MM.1S (cell line): ENCODE results near the gene TLCD3A.

Source experiments
- DNase-seq: peaks from one replicate; pipeline ENCODE4 v3.0.0-alpha.2; 2015
- H2AFZ ChIP-seq: fragments of 300-600 bp; sonication (generic); 2 replicates; pipeline ENCODE4 v1.6.0; 2016; ENCODE audit warnings: antibody characterized with exemption, low read length
- H3F3A ChIP-seq: fragments of 300-600 bp; sonication (generic); 2 replicates; pipeline ENCODE4 v1.6.1; 2016; ENCODE audit warnings: mild to moderate bottlenecking, antibody characterized with exemption, low read length, moderate library complexity, mixed read lengths; ENCODE audit not compliant: insufficient read depth
- H3K27ac ChIP-seq: fragments of 300-600 bp; sonication (generic); 2 replicates; pipeline ENCODE4 v1.5.1; 2016; ENCODE audit warnings: mild to moderate bottlenecking, low read length
- H3K27me3 ChIP-seq: fragments of 300-600 bp; sonication (generic); replicated peaks from 2 replicates; pipeline ENCODE4 v1.6.0; 2016; ENCODE audit warnings: low read length; ENCODE audit not compliant: insufficient read depth
- H3K36me3 ChIP-seq: fragments of 300-600 bp; sonication (generic); replicated peaks from 2 replicates; pipeline ENCODE4 v1.6.1; 2016; ENCODE audit warnings: mild to moderate bottlenecking, low read length, mixed read lengths; ENCODE audit not compliant: insufficient read depth
- H3K4me1 ChIP-seq: fragments of 300-600 bp; sonication (generic); 2 replicates; pipeline ENCODE4 v1.6.1; 2016; ENCODE audit warnings: low read length, mixed read lengths
- H3K4me2 ChIP-seq: fragments of 300-600 bp; sonication (generic); 2 replicates; pipeline ENCODE4 v1.6.0; 2016; ENCODE audit warnings: low read depth, low read length
- H3K4me3 ChIP-seq: fragments of 300-600 bp; sonication (generic); 2 replicates; pipeline ENCODE4 v1.5.1; 2016; ENCODE audit warnings: low read length, mixed read lengths
- H3K79me2 ChIP-seq: fragments of 300-600 bp; sonication (generic); 2 replicates; pipeline ENCODE4 v1.6.1; 2016; ENCODE audit warnings: mixed run types, low read length, mixed read lengths
- H3K9ac ChIP-seq: fragments of 300-600 bp; sonication (generic); 2 replicates; pipeline ENCODE4 v1.6.1; 2016; ENCODE audit warnings: low read length, mixed read lengths
- H3K9me2 ChIP-seq: fragments of 300-600 bp; sonication (generic); replicated peaks from 2 replicates; pipeline ENCODE4 v1.6.1; 2016; ENCODE audit warnings: mild to moderate bottlenecking, low read length, mixed read lengths; ENCODE audit not compliant: insufficient read depth
- H3K9me3 ChIP-seq: fragments of 300-600 bp; sonication (generic); replicated peaks from 2 replicates; pipeline ENCODE4 v1.6.1; 2016; ENCODE audit warnings: mild to moderate bottlenecking, low read length, mixed read lengths; ENCODE audit not compliant: insufficient read depth
- H4K20me1 ChIP-seq: fragments of 300-600 bp; sonication (generic); 2 replicates; pipeline ENCODE4 v1.6.1; 2016; ENCODE audit warnings: mild to moderate bottlenecking, low read length, moderate library complexity, mixed read lengths; ENCODE audit not compliant: insufficient read depth
- EZH2 ChIP-seq: fragments of 300-600 bp; sonication (generic); optimal IDR thresholded peaks from 2 replicates; pipeline ENCODE3; 2017; ENCODE audit warnings: low read depth, mild to moderate bottlenecking, antibody characterized with exemption, low read length, mixed read lengths
- EZH2phosphoT487 ChIP-seq: fragments of 300-600 bp; sonication (generic); IDR thresholded peaks from 2 replicates; pipeline ENCODE4 v1.6.1; 2018; ENCODE audit warnings: antibody characterized with exemption, low read length
- TF ChIP-seq, protein P1 (sequence below): fragments of 300-600 bp; sonication (generic); IDR thresholded peaks from 2 replicates; pipeline ENCODE4 v1.5.1; 2016; ENCODE audit warnings: antibody characterized with exemption, low read length, mixed read lengths

The TLCD3A gene

DNA sequence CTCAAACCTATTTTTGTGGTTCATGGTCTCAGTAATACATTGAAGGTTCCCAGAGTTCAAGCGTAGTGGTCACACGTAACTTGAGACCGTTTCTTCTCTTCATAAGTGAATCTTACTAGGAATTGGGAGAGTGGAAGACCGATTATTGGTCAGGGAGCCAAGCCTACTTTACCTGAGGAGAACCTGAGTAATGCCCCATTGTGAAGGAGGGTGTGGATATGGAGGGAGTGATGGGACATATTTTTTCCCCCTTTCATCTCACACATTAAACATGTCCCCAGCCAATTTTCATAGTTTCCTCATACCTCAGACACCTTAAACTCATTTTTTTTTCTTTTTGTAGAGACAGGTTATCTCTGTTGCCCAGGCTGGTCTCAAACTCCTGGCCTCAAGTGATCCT, 10.7 kb downstream of the TLCD3A start:
- no peaks in the 10 kb centered on the region for H3K27me3 ChIP-seq
- no peaks in the 10 kb centered on the region for H3F3A ChIP-seq
- no peak overlapping the region for H3K4me2 ChIP-seq
- no peak for TF ChIP-seq EZH2
- TF ChIP-seq, protein P1, sequence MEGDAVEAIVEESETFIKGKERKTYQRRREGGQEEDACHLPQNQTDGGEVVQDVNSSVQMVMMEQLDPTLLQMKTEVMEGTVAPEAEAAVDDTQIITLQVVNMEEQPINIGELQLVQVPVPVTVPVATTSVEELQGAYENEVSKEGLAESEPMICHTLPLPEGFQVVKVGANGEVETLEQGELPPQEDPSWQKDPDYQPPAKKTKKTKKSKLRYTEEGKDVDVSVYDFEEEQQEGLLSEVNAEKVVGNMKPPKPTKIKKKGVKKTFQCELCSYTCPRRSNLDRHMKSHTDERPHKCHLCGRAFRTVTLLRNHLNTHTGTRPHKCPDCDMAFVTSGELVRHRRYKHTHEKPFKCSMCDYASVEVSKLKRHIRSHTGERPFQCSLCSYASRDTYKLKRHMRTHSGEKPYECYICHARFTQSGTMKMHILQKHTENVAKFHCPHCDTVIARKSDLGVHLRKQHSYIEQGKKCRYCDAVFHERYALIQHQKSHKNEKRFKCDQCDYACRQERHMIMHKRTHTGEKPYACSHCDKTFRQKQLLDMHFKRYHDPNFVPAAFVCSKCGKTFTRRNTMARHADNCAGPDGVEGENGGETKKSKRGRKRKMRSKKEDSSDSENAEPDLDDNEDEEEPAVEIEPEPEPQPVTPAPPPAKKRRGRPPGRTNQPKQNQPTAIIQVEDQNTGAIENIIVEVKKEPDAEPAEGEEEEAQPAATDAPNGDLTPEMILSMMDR = no peak
- TF ChIP-seq EZH2phosphoT487 = no peak
- no peak for DNase-seq
- no peaks in the 10 kb centered on the region for H3K4me1 ChIP-seq
- no peak overlapping the region for H3K27ac ChIP-seq
- no peak overlapping the region for H3K4me3 ChIP-seq
- no peak overlapping the region for H3K9ac ChIP-seq
- peaks cover 20% of the 10 kb centered on the region for H3K36me3 ChIP-seq
- no peaks in the 10 kb centered on the region for H4K20me1 ChIP-seq
- no peak overlapping the region for H2AFZ ChIP-seq
- H3K79me2 ChIP-seq = peaks cover 36% of the 10 kb centered on the region
- H3K9me3 ChIP-seq = no peaks in the 10 kb centered on the region
- H3K9me2 ChIP-seq = no peaks in the 10 kb centered on the region

DNA sequence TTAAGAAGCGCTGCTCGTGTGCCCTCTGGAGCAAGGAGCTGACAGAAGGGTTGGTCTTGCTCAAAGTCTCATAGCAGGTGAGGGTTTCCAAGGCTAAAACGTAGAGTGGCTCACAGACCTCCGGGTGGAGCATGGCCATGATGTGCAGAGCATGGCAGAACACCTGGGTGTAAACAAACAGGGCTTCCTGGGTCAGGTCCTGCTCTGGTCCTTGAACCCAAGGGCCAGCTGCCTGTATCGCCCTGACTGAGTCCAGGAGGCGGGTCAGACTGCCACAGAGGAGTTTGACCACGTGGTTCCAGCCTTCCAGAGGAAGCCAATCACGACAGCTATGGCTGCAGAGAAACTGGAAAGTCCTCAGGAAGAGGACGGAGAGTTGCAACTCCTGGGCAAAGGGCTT, 12.5 kb downstream of the TLCD3A start:
- no peaks in the 10 kb centered on the region for H3K4me1 ChIP-seq
- TF ChIP-seq, protein P1 = no peak
- no peak for TF ChIP-seq EZH2
- TF ChIP-seq EZH2phosphoT487 = no peak
- peaks cover 48% of the 10 kb centered on the region for H3K79me2 ChIP-seq
- H3K27ac ChIP-seq = no peak overlapping the region
- no peaks in the 10 kb centered on the region for H3K9me3 ChIP-seq
- H3K27me3 ChIP-seq = no peaks in the 10 kb centered on the region
- no peak overlapping the region for H3K4me3 ChIP-seq
- H4K20me1 ChIP-seq = no peaks in the 10 kb centered on the region
- H3K4me2 ChIP-seq = no peak overlapping the region
- no peaks in the 10 kb centered on the region for H3F3A ChIP-seq
- H3K9ac ChIP-seq = no peak overlapping the region
- H3K9me2 ChIP-seq = no peaks in the 10 kb centered on the region
- H3K36me3 ChIP-seq = peaks cover 20% of the 10 kb centered on the region
- H2AFZ ChIP-seq = no peak overlapping the region
- DNase-seq = no peak

DNA sequence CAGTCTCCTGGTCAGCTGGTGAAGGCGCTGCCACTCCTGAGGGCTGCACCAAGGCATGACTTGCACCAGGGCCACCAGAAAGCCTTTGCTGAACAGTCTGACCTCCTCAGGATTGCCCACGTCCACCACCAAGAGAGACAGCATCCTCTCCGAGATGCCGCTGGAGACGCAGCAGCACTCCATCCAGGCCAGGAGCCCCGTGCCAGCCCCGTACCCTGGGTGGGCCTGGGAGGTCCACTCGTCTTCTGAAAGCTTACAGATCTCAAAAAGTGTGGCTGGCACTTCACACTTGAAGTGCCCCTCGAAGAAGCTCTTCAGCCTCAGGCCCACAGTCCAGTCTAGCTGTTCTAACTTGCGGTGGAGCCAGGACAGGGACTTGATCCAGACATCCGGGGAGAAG, 13.0 kb downstream of the TLCD3A start:
- DNase-seq = no peak
- Histone ChIP-seq H4K20me1 (no peaks in the 10 kb centered on the region), H3K36me3 (peaks cover 20% of the 10 kb centered on the region), H3K9me2 (no peaks in the 10 kb centered on the region), H3K27me3 (no peaks in the 10 kb centered on the region), H3K27ac (no peak overlapping the region), H2AFZ (no peak overlapping the region), H3K9ac (no peak overlapping the region), H3K4me1 (peaks cover under 1% of the 10 kb centered on the region; the same call in 1 of the 2 replicates), H3K4me2 (no peak overlapping the region), H3F3A (no peaks in the 10 kb centered on the region), H3K9me3 (no peaks in the 10 kb centered on the region), H3K4me3 (no peak overlapping the region), H3K79me2 (peaks cover 53% of the 10 kb centered on the region)
- TF ChIP-seq, protein P1 = no peak
- no peak for TF ChIP-seq EZH2
- TF ChIP-seq EZH2phosphoT487 = no peak
